GM13976 (cell line): Measurements from ENCODE around the gene NRG3.

Source experiments
- DNase-seq: peaks from one replicate; pipeline ENCODE4 v3.0.0; 2012; ENCODE audit warnings: low spot score
- in situ Hi-C: fragments of 300-500 bp; cut with MboI; formaldehyde crosslinking; loops from one replicate; pipeline ENCODE4 v1.12.0; 2022; ENCODE audit warnings: low sequenced_read_pairs, mixed read lengths, inconsistent platforms; ENCODE audit not compliant: unreplicated experiment
- TF ChIP-seq, protein P1 (sequence below): IDR thresholded peaks from 2 replicates; pipeline ENCODE4 v1.5.1; 2012; ENCODE audit warnings: borderline replicate concordance, mild to moderate bottlenecking; ENCODE audit not compliant: insufficient read depth; ENCODE audit errors: extremely low read depth, missing control alignments, control extremely low read depth

Gene NRG3

DNA sequence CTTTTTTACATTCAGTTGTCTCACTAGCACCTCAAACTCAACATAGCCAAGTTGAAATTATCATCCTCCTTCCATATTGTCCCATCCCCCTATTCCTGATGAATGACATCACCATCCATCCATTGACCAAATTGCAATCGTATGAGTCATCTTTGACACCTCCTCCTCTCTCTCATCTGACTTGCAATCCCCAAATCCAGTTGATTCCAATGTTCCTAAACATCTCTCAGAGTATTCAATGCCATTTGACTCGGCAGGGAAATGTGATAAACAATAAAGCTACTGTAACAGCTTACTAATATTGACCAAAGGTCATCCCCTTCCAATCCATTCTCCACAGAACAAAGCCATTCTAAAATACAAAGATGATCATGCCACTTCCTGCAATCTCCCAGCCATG, 1047.8 kb downstream of the NRG3 start:
- DNase-seq, result no peak
- in situ Hi-C loops, result no loop called here
- TF ChIP-seq, protein P1, sequence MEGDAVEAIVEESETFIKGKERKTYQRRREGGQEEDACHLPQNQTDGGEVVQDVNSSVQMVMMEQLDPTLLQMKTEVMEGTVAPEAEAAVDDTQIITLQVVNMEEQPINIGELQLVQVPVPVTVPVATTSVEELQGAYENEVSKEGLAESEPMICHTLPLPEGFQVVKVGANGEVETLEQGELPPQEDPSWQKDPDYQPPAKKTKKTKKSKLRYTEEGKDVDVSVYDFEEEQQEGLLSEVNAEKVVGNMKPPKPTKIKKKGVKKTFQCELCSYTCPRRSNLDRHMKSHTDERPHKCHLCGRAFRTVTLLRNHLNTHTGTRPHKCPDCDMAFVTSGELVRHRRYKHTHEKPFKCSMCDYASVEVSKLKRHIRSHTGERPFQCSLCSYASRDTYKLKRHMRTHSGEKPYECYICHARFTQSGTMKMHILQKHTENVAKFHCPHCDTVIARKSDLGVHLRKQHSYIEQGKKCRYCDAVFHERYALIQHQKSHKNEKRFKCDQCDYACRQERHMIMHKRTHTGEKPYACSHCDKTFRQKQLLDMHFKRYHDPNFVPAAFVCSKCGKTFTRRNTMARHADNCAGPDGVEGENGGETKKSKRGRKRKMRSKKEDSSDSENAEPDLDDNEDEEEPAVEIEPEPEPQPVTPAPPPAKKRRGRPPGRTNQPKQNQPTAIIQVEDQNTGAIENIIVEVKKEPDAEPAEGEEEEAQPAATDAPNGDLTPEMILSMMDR, result no peak

DNA sequence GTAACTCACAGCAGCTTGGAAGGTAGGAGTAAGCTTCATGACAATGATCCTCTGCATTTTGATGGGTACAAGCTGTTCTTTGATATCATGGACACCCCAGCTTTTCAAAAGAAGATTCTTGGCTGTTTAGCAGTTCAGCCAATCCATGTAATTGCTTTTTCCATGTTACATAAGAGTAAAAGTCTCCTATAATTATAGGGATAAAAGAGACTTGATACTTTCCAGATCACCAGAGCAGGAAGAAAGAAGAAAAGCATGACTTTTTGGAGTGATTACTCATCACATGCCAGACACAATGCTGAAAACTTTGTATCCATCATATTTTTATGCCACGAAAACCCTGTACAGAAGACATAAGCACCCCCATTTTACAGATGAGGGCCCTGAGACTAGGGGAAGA, 1049.7 kb downstream of the NRG3 start:
- in situ Hi-C loops, result no loop called here
- TF ChIP-seq, protein P1, result no peak
- no peak for DNase-seq

DNA sequence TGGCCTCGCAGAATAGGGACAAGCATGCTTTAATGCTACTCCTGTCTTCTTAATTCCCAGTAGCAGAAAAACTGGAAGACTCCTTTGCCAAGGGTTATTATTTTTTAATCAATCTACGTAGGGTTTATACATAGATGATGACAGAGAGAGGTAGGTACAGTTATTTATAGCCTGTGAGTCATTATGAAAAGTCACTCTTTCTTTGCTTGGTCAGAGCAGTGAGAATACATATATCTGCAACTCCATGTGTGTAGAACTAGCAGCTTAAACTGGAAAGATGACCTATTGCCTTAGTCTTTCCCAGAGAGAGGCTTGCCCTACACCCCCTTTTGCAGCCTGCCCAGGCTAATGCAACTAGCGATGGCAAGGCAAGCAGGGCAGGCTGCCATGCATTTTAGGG, 1050.6 kb downstream of the NRG3 start:
- in situ Hi-C loops, result no loop called here
- no peak for DNase-seq
- TF ChIP-seq, protein P1, result no peak

- no peak for DNase-seq
- in situ Hi-C loops, result no loop called here
- TF ChIP-seq, protein P1, result no peak
Observed at GRCh38 chr10:82932451-82932850, 1057.5 kb downstream of the NRG3 start.

- in situ Hi-C loops, result no loop called here
- no peak for DNase-seq
- TF ChIP-seq, protein P1, result peak; percentile 5
Observed at GRCh38 chr10:82934429-82934828, 1059.4 kb downstream of the NRG3 start.

- in situ Hi-C loops, result no loop called here
Observed at GRCh38 chr10:82934947-82935346, 1060.0 kb downstream of the NRG3 start.

More at GRCh38 chr10:82934947-82935346, 1060.0 kb downstream of the NRG3 start:
- DNase-seq, result no peak
- TF ChIP-seq, protein P1, result no peak
